ENCODE data around the gene CNIH4.

- TF ChIP-seq CTCF (IDR thresholded peaks at IDR 0.05) (no peak), POLR2A (IDR thresholded peaks at IDR 0.05) (no peak)
Measured at GRCh38 chr1:224387302-224387912, 30.7 kb downstream of the CNIH4 start.

Measured in uterus (tissue), 2 donors.